Caco-2 (cell line): Measurements from ENCODE around the gene SALL3. TPM values are rescaled to one million over a fixed set of nuclear protein-coding genes. Genes with fewer than 3 reads are reported as not detected.

Experiments
- BruUV-seq: library from RNA; stranded (reverse); fragments of 400-500 nt; replicated peaks from 2 replicates; lab custom pipeline; 2021; lab: Mats Ljungman, UMichigan
- CTCF ChIA-PET: fragments of 300-600 bp; sonication (Branson Sonifier 250); formaldehyde crosslinking; loops from one replicate; lab custom pipeline; 2022; ENCODE audit warnings: antibody characterized with exemption; lab: Charles Lee
- POLR2A ChIA-PET: fragments of 300-600 bp; sonication (Branson Sonifier 250); formaldehyde crosslinking; loops from one replicate; lab custom pipeline; 2022; ENCODE audit warnings: antibody characterized with exemption; lab: Charles Lee
- DNase-seq, 2 experiments: peaks; one replicate each; pipeline versions ENCODE4 v3.0.0 to v3.0.0-alpha.2; 2020 to 2022
- H3K27me3 ChIP-seq: replicated peaks from 2 replicates; pipeline ENCODE4 v1.6.0; 2011; ENCODE audit warnings: low read length; ENCODE audit not compliant: control insufficient read depth, insufficient read depth
- H3K36me3 ChIP-seq: 2 replicates; pipeline ENCODE4 v1.5.1; 2011; ENCODE audit warnings: low read length; ENCODE audit not compliant: control insufficient read depth, insufficient read depth
- H3K4me1 ChIP-seq: fragments of 250-450 bp; sonication (Bioruptor Pico); 2 replicates; pipeline ENCODE4 v1.5.1; 2020; ENCODE audit warnings: mild to moderate bottlenecking
- H3K4me3 ChIP-seq: 2 replicates; pipeline ENCODE4 v1.5.1; 2011; ENCODE audit warnings: low read depth, mild to moderate bottlenecking, control low read depth, low read length
- H3K9me3 ChIP-seq: fragments of 250-450 bp; sonication (Bioruptor Pico); 2 replicates; pipeline ENCODE4 v1.5.1; 2020; ENCODE audit warnings: mild to moderate bottlenecking, moderate library complexity
- H3K27ac Mint-ChIP-seq: one replicate; pipeline ENCODE4 v1.8.0; 2022; ENCODE audit warnings: mixed read lengths; ENCODE audit not compliant: unreplicated experiment
- H3K27me3 Mint-ChIP-seq: one replicate; pipeline ENCODE4 v1.8.0; 2022; ENCODE audit warnings: mixed read lengths; ENCODE audit not compliant: insufficient read depth, unreplicated experiment
- H3K36me3 Mint-ChIP-seq: one replicate; pipeline ENCODE4 v1.8.0; 2022; ENCODE audit warnings: mild to moderate bottlenecking, mixed read lengths; ENCODE audit not compliant: insufficient read depth, unreplicated experiment
- H3K4me1 Mint-ChIP-seq: one replicate; pipeline ENCODE4 v1.8.0; 2022; ENCODE audit warnings: low read depth, mixed read lengths; ENCODE audit not compliant: unreplicated experiment
- H3K4me3 Mint-ChIP-seq: one replicate; pipeline ENCODE4 v1.8.0; 2022; ENCODE audit warnings: mild to moderate bottlenecking, moderate library complexity, mixed read lengths; ENCODE audit not compliant: unreplicated experiment
- H3K9me3 Mint-ChIP-seq: one replicate; pipeline ENCODE4 v1.8.0; 2022; ENCODE audit warnings: mixed read lengths; ENCODE audit not compliant: unreplicated experiment
- CTCF ChIP-seq, 2 experiments: fragments of 200-600 bp in 1 of 2; IDR thresholded peaks; 1 replicate in 1 of 2; 2 replicates in 1 of 2; pipeline versions ENCODE4 v1.5.1 to v1.8.0; 2011 to 2022; ENCODE audit warnings: antibody characterized with exemption in 1 of 2, control low read depth in 1 of 2, inconsistent platforms in 1 of 2, low read depth in 1 of 2, low read length in 1 of 2, mild to moderate bottlenecking in 1 of 2, moderate library complexity in 1 of 2; ENCODE audit not compliant: insufficient read depth in 1 of 2, severe bottlenecking in 1 of 2, unreplicated experiment in 1 of 2
- intact Hi-C: fragments of 100-400 bp; cut with micrococcal nuclease; formaldehyde crosslinking; loops from one replicate; pipeline ENCODE4 v1.10.0; 2022; ENCODE audit not compliant: unreplicated experiment
- total RNA-seq: library from RNA; stranded (reverse); gene quantifications from 2 replicates; pipeline ENCODE4 v1.2.3, GENCODE V29; 2022

The SALL3 gene
- total RNA-seq, 1 experiment from 2014 or later, result not detected

GRCh38 chr18:78948707-78949106 is 30.9 kb upstream of the SALL3 start:
- H3K36me3 ChIP-seq, result no peaks in the 10 kb centered on the region
- H3K4me1 Mint-ChIP-seq, result no peaks in the 10 kb centered on the region
- CTCF ChIA-PET, result no interaction called here

GRCh38 chr18:78949216-78949615 is 30.4 kb upstream of the SALL3 start:
- Mint-ChIP-seq H3K9me3 (no peaks in the 10 kb centered on the region), H3K27ac (no peak overlapping the region), H3K4me3 (no peak overlapping the region), H3K27me3 (no peaks in the 10 kb centered on the region), H3K4me1 (no peaks in the 10 kb centered on the region), H3K36me3 (no peaks in the 10 kb centered on the region)
- no peaks in the 10 kb centered on the region for H3K9me3 ChIP-seq
- CTCF ChIA-PET, result no interaction called here
- no peak for DNase-seq
- TF ChIP-seq CTCF (IDR thresholded peaks at IDR 0.05; ENCODE audit: insufficient read depth in 1 of 2, low read depth in 1 of 2, low read length in 1 of 2, severe bottlenecking in 1 of 2, unreplicated experiment in 1 of 2), result no peak
- no peaks in the 10 kb centered on the region for H3K4me1 ChIP-seq
- no peaks in the 10 kb centered on the region for H3K27me3 ChIP-seq
- POLR2A ChIA-PET, result no interaction called here
- intact Hi-C loops, result no loop called here
- BruUV-seq, result no TSS peak
- H3K4me3 ChIP-seq, result no peak overlapping the region
- no peaks in the 10 kb centered on the region for H3K36me3 ChIP-seq

More at GRCh38 chr18:78948707-78949106, 30.9 kb upstream of the SALL3 start:
- peaks cover 3% of the 10 kb centered on the region for H3K27me3 Mint-ChIP-seq
- BruUV-seq, result no TSS peak
- no peak for DNase-seq
- POLR2A ChIA-PET, result no interaction called here
- no peaks in the 10 kb centered on the region for H3K36me3 Mint-ChIP-seq
- H3K27ac Mint-ChIP-seq, result no peak overlapping the region
- no peak overlapping the region for H3K4me3 Mint-ChIP-seq
- no peaks in the 10 kb centered on the region for H3K4me1 ChIP-seq
- intact Hi-C loops, result no loop called here
- no peaks in the 10 kb centered on the region for H3K27me3 ChIP-seq
- H3K9me3 Mint-ChIP-seq, result no peaks in the 10 kb centered on the region
- no peak overlapping the region for H3K4me3 ChIP-seq
- no peaks in the 10 kb centered on the region for H3K9me3 ChIP-seq
- TF ChIP-seq CTCF (IDR thresholded peaks at IDR 0.05; ENCODE audit: insufficient read depth in 1 of 2, low read depth in 1 of 2, low read length in 1 of 2, severe bottlenecking in 1 of 2, unreplicated experiment in 1 of 2), result no peak

- BruUV-seq, result no TSS peak
These were observed 29.2 kb upstream of the SALL3 start for GRCh38 chr18:78950386-78950785.

More at GRCh38 chr18:78950386-78950785, 29.2 kb upstream of the SALL3 start:
- no peak for TF ChIP-seq CTCF (IDR thresholded peaks at IDR 0.05; ENCODE audit: insufficient read depth in 1 of 2, low read depth in 1 of 2, low read length in 1 of 2, severe bottlenecking in 1 of 2, unreplicated experiment in 1 of 2)
- no peaks in the 10 kb centered on the region for H3K36me3 ChIP-seq
- H3K9me3 Mint-ChIP-seq, result no peaks in the 10 kb centered on the region
- no peaks in the 10 kb centered on the region for H3K4me1 ChIP-seq
- DNase-seq, result no peak
- ChIA-PET POLR2A (no interaction called here), CTCF (no interaction called here)
- no peaks in the 10 kb centered on the region for H3K27me3 ChIP-seq
- intact Hi-C loops, result no loop called here
- H3K9me3 ChIP-seq, result no peaks in the 10 kb centered on the region
- H3K27ac Mint-ChIP-seq, result no peak overlapping the region
- H3K4me3 ChIP-seq, result no peak overlapping the region
- H3K4me3 Mint-ChIP-seq, result no peak overlapping the region
- H3K36me3 Mint-ChIP-seq, result no peaks in the 10 kb centered on the region
- H3K27me3 Mint-ChIP-seq, result no peaks in the 10 kb centered on the region
- no peaks in the 10 kb centered on the region for H3K4me1 Mint-ChIP-seq
